HCT116 (cell line): Measurements from ENCODE around the gene GDPD1. TPM values are rescaled to one million over a fixed set of nuclear protein-coding genes. Genes with fewer than 3 reads are reported as not detected.
"Not testable (repeated sequence)": the region's sequence is repeated elsewhere in the genome, so short reads cannot be mapped to it uniquely, and the experiment has no call there.

Experiments
- ATAC-seq: fragments of 200-7000 bp; cut with Tn5 transposase; 2 replicates; pipeline ENCODE4 v1.9.1; 2020; ENCODE audit warnings: mild to moderate bottlenecking, moderate library complexity
- BruUV-seq: library from RNA; stranded (reverse); fragments of 400-500 nt; replicated peaks from 2 replicates; lab custom pipeline; 2021; lab: Mats Ljungman, UMichigan
- CTCF ChIA-PET: fragments of 300-600 bp; sonication (Branson Sonifier 250); formaldehyde crosslinking; loops from one replicate; lab custom pipeline; 2021; ENCODE audit warnings: antibody characterized with exemption; lab: Charles Lee
- POLR2A ChIA-PET: fragments of 300-600, 350-600 bp; sonication (Branson Sonifier 250); formaldehyde crosslinking; loops from one replicate; lab custom pipeline; 2021; ENCODE audit warnings: antibody characterized with exemption; lab: Charles Lee
- RAD21 ChIA-PET, 2 experiments: fragments of 300-600 bp; sonication (Branson Sonifier 250); formaldehyde crosslinking; loops; one replicate each; lab custom pipeline; 2023; ENCODE audit warnings: low total read pairs in 2 of 2; ENCODE audit not compliant: uncharacterized antibody in 2 of 2, unreplicated experiment in 2 of 2, low non-redundant PET in 1 of 2; lab: Charles Lee
- DNase-seq: peaks from one replicate; pipeline ENCODE4 v3.0.0-alpha.2; 2010; ENCODE audit warnings: low read depth, low spot score
- H2AFZ ChIP-seq: fragments of 200-600 bp; shearing (Covaris generic), sonication (generic); 2 replicates; pipeline ENCODE4 v1.6.1; 2017; ENCODE audit warnings: low read depth, mixed run types, mixed read lengths, antibody characterized with exemption, low read length; ENCODE audit not compliant: poor library complexity, severe bottlenecking
- H3K27ac ChIP-seq: 2 replicates; pipeline ENCODE4 v1.5.1; 2012; ENCODE audit warnings: low read depth, low read length
- H3K27me3 ChIP-seq: fragments of 200-600 bp; sonication (generic); 2 replicates; pipeline ENCODE4 v1.6.1; 2016; ENCODE audit warnings: mixed run types, low read length, mixed read lengths; ENCODE audit not compliant: insufficient read depth
- H3K36me3 ChIP-seq, 2 experiments: fragments of 200-500 bp in 1 of 2; fragments of 200-600 bp in 1 of 2; sonication (Bioruptor generic) in 1 of 2; sonication (generic) in 1 of 2; 2 replicates each; pipeline versions ENCODE4 v1.5.1 to v1.6.1; 2014 to 2016; ENCODE audit warnings: low read length in 2 of 2, inconsistent platforms in 1 of 2, mixed read lengths in 1 of 2, mixed run types in 1 of 2; ENCODE audit not compliant: insufficient read depth in 2 of 2, control insufficient read depth in 1 of 2
- H3K4me1 ChIP-seq, 2 experiments: fragments of 200-600 bp in 1 of 2; sonication (generic) in 1 of 2; 2 replicates each; pipeline versions ENCODE4 v1.5.1 to v1.6.1; 2012 to 2017; ENCODE audit warnings: low read length in 2 of 2, inconsistent platforms in 1 of 2, mild to moderate bottlenecking in 1 of 2, mixed read lengths in 1 of 2, mixed run types in 1 of 2, moderate library complexity in 1 of 2; ENCODE audit not compliant: insufficient read depth in 2 of 2, control insufficient read depth in 1 of 2
- H3K4me2 ChIP-seq: fragments of 200-600 bp; sonication (generic); 2 replicates; pipeline ENCODE4 v1.6.1; 2017; ENCODE audit warnings: mixed run types, low read length, mixed read lengths
- H3K4me3 ChIP-seq, 2 experiments: fragments of 200-600 bp in 1 of 2; sonication (generic) in 1 of 2; replicated peaks in 1 of 2; 2 replicates each; pipeline ENCODE4 v1.5.1; 2011 to 2016; ENCODE audit warnings: low read length in 2 of 2, control low read depth in 1 of 2, low read depth in 1 of 2, mild to moderate bottlenecking in 1 of 2, mixed read lengths in 1 of 2, mixed run types in 1 of 2
- H3K79me2 ChIP-seq: fragments of 200-600 bp; sonication (generic); 2 replicates; pipeline ENCODE4 v1.6.1; 2017; ENCODE audit warnings: mild to moderate bottlenecking, mixed run types, low read length, moderate library complexity, mixed read lengths; ENCODE audit not compliant: insufficient read depth
- H3K9ac ChIP-seq: fragments of 200-600 bp; sonication (generic); 2 replicates; pipeline ENCODE4 v1.6.1; 2016; ENCODE audit warnings: low read length, mixed read lengths
- H3K9me2 ChIP-seq: fragments of 200-600 bp; sonication (generic), shearing (Covaris generic); 2 replicates; pipeline ENCODE4 v1.6.1; 2017; ENCODE audit warnings: mixed run types, mild to moderate bottlenecking, moderate library complexity; ENCODE audit not compliant: insufficient read depth
- H3K9me3 ChIP-seq, 2 experiments: fragments of 200-500 bp in 1 of 2; fragments of 200-600 bp in 1 of 2; sonication (Bioruptor generic) in 1 of 2; sonication (generic) in 1 of 2; 2 replicates each; pipeline ENCODE4 v1.6.1; 2014 to 2017; ENCODE audit warnings: low read length in 2 of 2, mixed read lengths in 2 of 2, inconsistent platforms in 1 of 2, low read depth in 1 of 2, mild to moderate bottlenecking in 1 of 2, mixed run types in 1 of 2, moderate library complexity in 1 of 2; ENCODE audit not compliant: control insufficient read depth in 1 of 2, insufficient read depth in 1 of 2
- H4K20me1 ChIP-seq: fragments of 200-600 bp; sonication (generic), shearing (Covaris generic); 2 replicates; pipeline ENCODE4 v1.6.1; 2017; ENCODE audit warnings: mixed run types, mild to moderate bottlenecking, moderate library complexity; ENCODE audit not compliant: insufficient read depth
- EGR1 ChIP-seq: IDR thresholded peaks from 2 replicates; pipeline ENCODE4 v1.6.1; 2012; ENCODE audit warnings: low read depth
- intact Hi-C: fragments of 100-400 bp; cut with micrococcal nuclease; formaldehyde crosslinking; loops from 2 replicates; pipeline ENCODE4 v1.10.0; 2022
- total RNA-seq: library from RNA; stranded (reverse); gene quantifications from one replicate; pipeline ENCODE4 v1.2.1, GENCODE V29; 2021; ENCODE audit not compliant: unreplicated experiment
- TF ChIP-seq, protein P1 (sequence below): IDR thresholded peaks from 2 replicates; pipeline ENCODE4 v1.6.1; 2012

The GDPD1 gene
- total RNA-seq, 1 experiment from 2014 or later = 13.7 TPM

DNA sequence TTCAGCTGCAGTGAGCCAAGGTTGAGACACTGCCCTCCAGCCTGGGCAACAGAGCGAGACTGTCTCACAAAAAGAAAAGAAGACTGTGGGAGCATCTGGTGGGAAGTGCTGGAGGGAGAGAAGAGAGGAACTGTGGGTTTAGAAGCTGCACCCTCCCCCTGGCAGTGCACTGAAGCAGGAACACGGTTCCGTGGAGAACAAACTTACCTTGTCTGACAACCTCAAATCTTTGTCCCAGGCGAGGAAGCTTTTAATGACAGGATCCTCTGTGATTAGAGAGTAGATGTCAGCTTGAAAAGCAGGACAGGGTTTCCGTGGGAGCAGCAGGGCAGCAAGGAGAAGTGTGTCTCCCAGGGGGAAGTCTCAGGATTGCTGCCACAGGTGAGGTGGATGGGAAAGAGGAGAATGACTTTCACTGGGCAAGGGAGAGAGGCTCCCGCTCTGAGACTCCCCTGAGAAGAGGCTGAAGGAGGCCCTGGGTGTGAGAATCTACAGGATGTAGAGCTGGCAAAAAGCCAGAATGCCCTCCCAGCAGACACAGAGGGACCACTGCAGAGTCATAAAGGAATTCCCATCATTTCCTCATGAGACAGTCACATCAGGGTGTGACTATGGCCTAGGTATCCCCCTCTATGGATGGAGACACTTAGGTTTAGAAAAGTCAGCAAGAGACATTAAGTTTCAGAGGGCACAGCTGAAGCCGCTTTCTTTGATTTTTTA lies 41.9 kb upstream of the GDPD1 start:
- ATAC-seq (no peak), DNase-seq (no peak)
- intact Hi-C loops = no loop called here
- Histone ChIP-seq H3K4me2 (no peak overlapping the region), H3K27ac (no peak overlapping the region), H3K36me3 (peaks cover 5 to 7% of the 10 kb centered on the region in 2 experiments; a peak in 2 of 4 replicates), H3K27me3 (no peaks in the 10 kb centered on the region), H4K20me1 (no peaks in the 10 kb centered on the region), H3K9me2 (no peaks in the 10 kb centered on the region), H3K4me1 (no peaks in the 10 kb centered on the region), H2AFZ (no peak overlapping the region), H3K9ac (no peak overlapping the region), H3K9me3 (no peaks in the 10 kb centered on the region), H3K4me3 (no peak overlapping the region), H3K79me2 (no peaks in the 10 kb centered on the region; the same call in 1 of the 2 replicates)
- BruUV-seq = no TSS peak
- ChIA-PET CTCF (no interaction called here), POLR2A (interaction anchor here (1.1 kb wide), 1 partner anchor 31 kb away, joined by 3 read pairs; the partner anchor contains the start of gene SMG8), RAD21 (no interaction called here)
- TF ChIP-seq, protein P1, sequence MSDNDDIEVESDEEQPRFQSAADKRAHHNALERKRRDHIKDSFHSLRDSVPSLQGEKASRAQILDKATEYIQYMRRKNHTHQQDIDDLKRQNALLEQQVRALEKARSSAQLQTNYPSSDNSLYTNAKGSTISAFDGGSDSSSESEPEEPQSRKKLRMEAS = no peak
- TF ChIP-seq EGR1 = no peak

DNA sequence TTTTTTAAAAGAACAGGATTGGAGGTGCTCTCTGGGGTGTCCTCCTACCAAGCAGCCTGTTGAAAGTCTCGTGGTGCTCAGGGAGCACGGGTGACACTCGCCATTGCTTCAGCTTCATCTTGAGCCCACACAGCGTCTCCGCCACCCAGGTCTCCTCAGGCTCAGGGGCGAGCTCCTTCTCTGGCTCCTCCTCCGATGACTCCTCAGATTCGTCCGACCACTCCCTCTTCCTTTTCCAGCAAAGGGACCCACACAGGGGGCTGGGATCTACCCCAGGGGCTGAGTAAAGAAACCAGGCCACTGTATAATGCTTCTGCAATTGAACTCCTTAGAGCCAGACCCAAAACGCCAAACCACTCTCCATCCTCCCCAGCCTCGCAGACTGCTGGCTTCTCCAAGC lies 40.7 kb upstream of the GDPD1 start:
- RAD21 ChIA-PET, H2AFZ ChIP-seq, CTCF ChIA-PET, H3K27me3 ChIP-seq, H3K27ac ChIP-seq, H3K4me1 ChIP-seq, intact Hi-C loops, H3K36me3 ChIP-seq, BruUV-seq, ATAC-seq, POLR2A ChIA-PET, H4K20me1 ChIP-seq, H3K9me3 ChIP-seq, H3K9me2 ChIP-seq, H3K79me2 ChIP-seq, H3K4me2 ChIP-seq, H3K9ac ChIP-seq, H3K4me3 ChIP-seq, DNase-seq: not testable (repeated sequence)
